Activated naive CD8-positive, alpha-beta T cell treated with anti-CD3 and anti-CD28 coated beads, Interleukin-2, amount 50 U/mL, for 24 hours (primary cell): ENCODE results near the gene DUSP10.

ENCODE experiments used
- ATAC-seq: fragments of 150-1000 bp; cut with Tn5 transposase; one replicate; pipeline ENCODE4 v1.10.0; 2021
- DNase-seq: peaks from one replicate; pipeline ENCODE4 v3.0.0; 2021
- H3K27ac Mint-ChIP-seq: one replicate; pipeline ENCODE4 v1.8.0; 2021; ENCODE audit warnings: mild to moderate bottlenecking, mixed read lengths
- H3K27me3 Mint-ChIP-seq: one replicate; pipeline ENCODE4 v1.8.0; 2021; ENCODE audit warnings: mixed read lengths
- H3K36me3 Mint-ChIP-seq: one replicate; pipeline ENCODE4 v1.8.0; 2021; ENCODE audit warnings: low read depth, mixed read lengths
- H3K4me1 Mint-ChIP-seq: one replicate; pipeline ENCODE4 v1.8.0; 2021; ENCODE audit warnings: mixed read lengths
- H3K4me3 Mint-ChIP-seq: one replicate; pipeline ENCODE4 v1.8.0; 2021; ENCODE audit warnings: mild to moderate bottlenecking, moderate library complexity, mixed read lengths
- H3K9me3 Mint-ChIP-seq: one replicate; pipeline ENCODE4 v1.8.0; 2021; ENCODE audit warnings: mixed read lengths

Gene DUSP10

DNA sequence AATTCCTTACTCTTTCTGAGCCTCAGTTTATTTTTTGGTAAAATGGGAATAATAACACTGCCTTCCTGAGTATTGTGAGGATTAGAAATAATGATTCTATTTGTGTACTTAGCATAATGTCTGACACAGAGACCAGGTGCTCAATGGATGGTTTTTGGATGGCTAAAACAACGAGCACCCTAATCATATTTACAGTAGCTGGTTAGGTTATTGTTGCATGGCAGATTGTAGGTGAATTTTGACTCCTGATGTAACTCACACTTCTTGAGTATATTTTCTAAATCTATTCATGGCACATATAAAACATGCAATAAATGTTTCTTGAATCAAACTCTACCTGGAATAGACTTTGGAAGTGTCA is 11.9 kb upstream of the DUSP10 start:
- ATAC-seq (no peak), DNase-seq (no peak)
- H3K9me3 Mint-ChIP-seq: peaks cover 4% of the 10 kb centered on the region
- H3K4me1 Mint-ChIP-seq: peaks cover 44% of the 10 kb centered on the region
- peak overlapping the region; percentile 1 for H3K4me3 Mint-ChIP-seq
- H3K27ac Mint-ChIP-seq: peak overlapping the region; percentile 79
- H3K36me3 Mint-ChIP-seq: peaks cover 2% of the 10 kb centered on the region
- H3K27me3 Mint-ChIP-seq: no peaks in the 10 kb centered on the region

DNA sequence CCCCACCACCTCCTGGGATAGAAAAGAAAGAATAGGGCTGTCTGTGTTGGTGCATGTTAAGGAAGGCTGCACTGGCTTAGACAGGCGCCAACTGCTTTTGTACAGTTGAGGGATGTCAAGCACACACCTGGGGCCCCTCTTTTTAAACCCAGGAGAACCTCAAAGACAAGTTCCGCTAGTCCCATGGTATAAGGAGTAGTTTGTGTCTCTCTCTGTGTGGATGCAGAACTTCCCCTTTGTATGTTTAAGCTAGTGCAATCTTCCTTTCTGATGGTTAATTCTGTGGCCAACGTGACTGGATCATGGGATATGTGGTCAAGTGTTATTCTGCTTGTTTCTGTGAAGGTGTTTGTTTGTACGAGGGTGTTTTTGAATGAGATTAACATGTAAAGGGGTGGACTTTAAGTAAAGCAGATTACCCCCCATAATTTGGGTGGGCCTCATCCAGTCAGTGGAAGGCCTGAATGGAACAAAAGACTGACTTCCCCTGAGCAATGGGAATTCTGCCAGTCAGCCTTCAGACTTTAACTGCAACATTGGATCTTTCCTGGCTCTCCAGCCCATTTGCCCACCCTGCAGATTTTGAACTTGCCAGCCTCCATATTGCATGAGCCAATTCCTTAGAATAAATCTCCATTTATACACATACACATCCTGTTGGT is 9.5 kb upstream of the DUSP10 start:
- no peaks in the 10 kb centered on the region for H3K27me3 Mint-ChIP-seq
- no peak overlapping the region for H3K27ac Mint-ChIP-seq
- H3K4me1 Mint-ChIP-seq: peaks cover 34% of the 10 kb centered on the region
- H3K36me3 Mint-ChIP-seq: peaks cover 2% of the 10 kb centered on the region
- H3K9me3 Mint-ChIP-seq: peaks cover 4% of the 10 kb centered on the region
- DNase-seq: no peak
- no peak for ATAC-seq
- no peak overlapping the region for H3K4me3 Mint-ChIP-seq

DNA sequence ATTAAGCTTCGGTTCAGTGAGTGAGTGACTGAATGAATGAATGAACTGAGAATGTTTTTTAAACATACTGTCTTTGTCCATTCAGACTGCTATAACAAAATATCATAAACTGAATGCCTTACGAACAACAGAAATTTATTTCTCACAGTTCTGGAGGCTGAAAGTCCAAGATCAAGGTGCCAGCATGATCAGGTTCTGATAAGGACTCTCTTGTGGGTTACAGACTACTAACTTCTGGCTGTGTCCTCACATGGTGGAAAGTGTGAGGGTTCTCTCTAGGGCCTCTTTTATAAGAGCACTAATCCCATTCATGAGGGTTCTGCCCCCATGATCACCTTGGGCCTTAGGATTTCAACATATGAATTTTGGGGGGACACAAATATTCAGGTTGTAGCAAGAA is 7.1 kb upstream of the DUSP10 start:
- no peak overlapping the region for H3K4me3 Mint-ChIP-seq
- H3K4me1 Mint-ChIP-seq: peaks cover 22% of the 10 kb centered on the region
- no peaks in the 10 kb centered on the region for H3K36me3 Mint-ChIP-seq
- H3K27ac Mint-ChIP-seq: no peak overlapping the region
- ATAC-seq (no peak), DNase-seq (no peak)
- no peaks in the 10 kb centered on the region for H3K9me3 Mint-ChIP-seq
- H3K27me3 Mint-ChIP-seq: no peaks in the 10 kb centered on the region

DNA sequence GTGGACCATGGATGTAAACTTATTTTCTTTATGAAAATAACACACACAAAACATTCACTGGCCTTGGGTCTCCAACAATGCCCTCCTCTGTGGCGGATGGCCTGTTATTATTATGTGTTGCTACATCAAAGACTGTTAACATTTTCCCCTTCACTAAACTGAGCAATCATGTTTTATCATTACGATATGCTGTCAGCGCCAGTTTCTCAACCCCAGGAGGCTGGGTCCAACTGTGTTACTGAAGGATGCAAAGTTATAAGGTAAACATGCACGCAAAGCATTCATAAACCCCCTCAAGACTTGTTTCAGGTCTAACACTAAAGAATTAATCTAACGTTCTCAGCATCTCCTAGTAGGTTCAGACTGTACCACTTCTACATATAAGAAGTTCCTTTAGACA is 6.0 kb upstream of the DUSP10 start:
- Mint-ChIP-seq H3K4me1 (peaks cover 21% of the 10 kb centered on the region), H3K4me3 (no peak overlapping the region), H3K27ac (no peak overlapping the region)

DNA sequence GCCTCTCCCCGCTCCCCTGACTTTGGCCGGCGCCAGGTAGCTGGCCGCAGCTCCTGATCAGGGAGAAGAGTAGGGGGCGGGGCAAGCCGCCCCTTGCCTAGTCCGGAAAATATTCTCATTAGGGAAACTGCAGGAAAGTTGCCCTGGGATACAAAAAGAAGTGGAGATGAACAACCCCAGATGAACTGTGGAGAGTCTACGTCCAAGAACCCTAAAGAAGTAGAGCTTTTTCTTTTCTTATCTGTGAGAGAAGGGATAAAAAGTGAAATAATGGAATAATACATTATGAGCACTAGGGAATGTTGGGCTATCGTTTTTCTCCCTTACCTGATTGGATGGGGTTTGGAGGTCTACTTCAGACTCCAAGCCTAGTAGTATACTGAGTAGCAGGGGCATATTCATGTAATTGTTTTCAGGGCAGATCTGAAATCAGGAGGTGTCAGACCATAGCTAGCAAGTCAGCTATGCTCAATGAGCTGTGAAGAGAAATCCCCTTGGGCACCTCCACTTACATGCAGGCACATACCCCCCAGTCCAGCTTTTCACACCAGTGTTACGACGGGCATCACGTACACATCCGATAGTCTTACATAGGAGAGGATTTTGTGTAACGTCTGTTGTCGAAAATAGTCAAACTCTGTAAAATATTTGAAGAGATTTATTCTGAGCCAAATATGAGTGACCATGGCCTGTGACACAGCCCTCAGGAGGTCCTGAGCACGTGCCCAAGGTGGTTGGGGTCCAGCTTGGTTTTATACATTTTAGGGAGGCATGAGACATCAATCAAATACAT is 1.7 kb upstream of the DUSP10 start:
- no peak for ATAC-seq
- Mint-ChIP-seq H3K36me3 (peaks cover 10% of the 10 kb centered on the region), H3K27ac (peak overlapping the region; percentile 87), H3K9me3 (no peaks in the 10 kb centered on the region), H3K4me1 (peaks cover 15% of the 10 kb centered on the region), H3K27me3 (no peaks in the 10 kb centered on the region), H3K4me3 (peak overlapping the region; percentile 80)
- DNase-seq: no peak

More for the DNA sequence above, 6.0 kb upstream of the DUSP10 start:
- DNase-seq: no peak
- H3K9me3 Mint-ChIP-seq: no peaks in the 10 kb centered on the region
- ATAC-seq: no peak
- H3K36me3 Mint-ChIP-seq: no peaks in the 10 kb centered on the region
- no peaks in the 10 kb centered on the region for H3K27me3 Mint-ChIP-seq

DNA sequence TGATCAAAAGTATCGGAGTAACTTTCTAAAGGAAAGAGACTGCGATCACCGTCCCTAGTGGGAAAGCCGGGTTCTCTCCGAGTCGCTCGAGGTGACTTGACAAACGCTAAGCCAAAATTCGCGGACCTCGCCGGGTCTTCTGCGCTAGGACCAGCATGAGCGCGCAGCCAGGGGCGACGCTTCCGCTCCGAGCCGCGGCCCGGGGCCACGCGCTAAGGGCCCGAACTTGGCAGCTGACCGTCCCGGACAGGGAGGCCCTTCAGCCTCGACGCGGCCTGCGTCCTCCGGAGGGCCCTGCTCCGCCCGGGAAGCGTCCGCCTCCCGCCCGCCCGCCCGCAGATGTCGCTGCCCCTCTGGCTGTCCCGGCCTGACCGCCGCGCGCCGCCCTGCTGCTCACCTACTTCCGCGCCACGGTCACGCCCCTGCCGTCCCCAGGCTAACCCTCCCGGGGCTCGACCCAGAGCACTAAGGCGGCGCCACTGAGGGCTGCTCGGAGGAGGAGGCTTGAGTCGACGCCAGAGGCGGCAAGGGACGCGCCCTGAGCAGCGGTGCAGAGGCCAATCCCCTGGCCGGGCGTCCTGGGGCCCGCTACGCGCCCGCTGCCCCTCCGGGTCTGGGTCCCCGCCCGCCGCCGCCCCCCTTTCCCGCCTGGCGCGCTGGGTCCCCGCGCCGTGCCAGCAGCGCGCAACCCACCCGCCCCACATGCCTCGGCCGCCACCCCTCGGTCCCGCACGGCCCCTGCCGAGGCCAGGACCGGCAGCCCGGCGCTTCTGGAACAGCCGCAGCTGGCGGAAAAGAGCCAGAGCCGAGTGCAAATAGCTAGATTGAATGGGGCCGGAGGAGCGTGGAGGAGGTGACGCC is 896 bp upstream of the DUSP10 start:
- Mint-ChIP-seq H3K4me1 (peaks cover 15% of the 10 kb centered on the region), H3K36me3 (peaks cover 18% of the 10 kb centered on the region), H3K27ac (peak overlapping the region; percentile 87), H3K9me3 (no peaks in the 10 kb centered on the region), H3K4me3 (peak overlapping the region; percentile 80), H3K27me3 (no peaks in the 10 kb centered on the region)
- ATAC-seq (peak; percentile 70), DNase-seq (peak; percentile 85)

DNA sequence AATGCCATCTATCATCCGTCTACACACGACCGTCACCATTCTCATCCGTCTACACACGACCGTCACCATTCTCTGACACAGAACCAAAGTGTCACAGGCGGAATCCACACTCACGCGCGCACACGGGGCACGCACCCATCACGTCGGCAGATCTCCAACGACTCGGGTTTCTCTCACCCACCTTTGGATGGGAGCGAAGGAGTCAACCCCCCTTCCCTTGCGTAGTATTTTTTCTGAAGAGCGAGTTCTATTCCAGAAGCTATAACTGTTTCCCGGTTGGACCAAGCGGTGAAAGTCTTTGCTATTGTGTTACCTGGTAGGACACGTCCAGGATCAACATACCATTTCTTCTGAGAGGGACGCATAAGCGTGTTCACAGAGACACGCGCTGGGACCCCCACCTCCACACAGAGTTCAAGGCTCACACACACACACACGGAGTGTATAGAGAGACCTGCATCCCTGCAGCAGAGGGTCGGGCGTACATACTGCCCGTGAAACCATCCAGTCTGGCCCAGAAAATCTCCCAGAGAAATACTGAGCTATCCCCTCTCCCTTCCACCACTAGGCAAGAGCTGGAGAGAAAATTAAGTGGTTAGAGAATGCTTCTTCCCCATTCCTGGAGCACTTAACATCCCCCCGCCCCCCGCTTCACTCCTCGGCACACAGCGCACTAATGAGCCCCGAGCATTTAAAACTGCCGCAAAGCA is 741 bp downstream of the DUSP10 start:
- Mint-ChIP-seq H3K36me3 (peaks cover 35% of the 10 kb centered on the region), H3K4me3 (no peak overlapping the region), H3K4me1 (peaks cover 15% of the 10 kb centered on the region), H3K9me3 (no peaks in the 10 kb centered on the region), H3K27me3 (no peaks in the 10 kb centered on the region), H3K27ac (no peak overlapping the region)
- ATAC-seq: no peak
- DNase-seq: peak; percentile 26

DNA sequence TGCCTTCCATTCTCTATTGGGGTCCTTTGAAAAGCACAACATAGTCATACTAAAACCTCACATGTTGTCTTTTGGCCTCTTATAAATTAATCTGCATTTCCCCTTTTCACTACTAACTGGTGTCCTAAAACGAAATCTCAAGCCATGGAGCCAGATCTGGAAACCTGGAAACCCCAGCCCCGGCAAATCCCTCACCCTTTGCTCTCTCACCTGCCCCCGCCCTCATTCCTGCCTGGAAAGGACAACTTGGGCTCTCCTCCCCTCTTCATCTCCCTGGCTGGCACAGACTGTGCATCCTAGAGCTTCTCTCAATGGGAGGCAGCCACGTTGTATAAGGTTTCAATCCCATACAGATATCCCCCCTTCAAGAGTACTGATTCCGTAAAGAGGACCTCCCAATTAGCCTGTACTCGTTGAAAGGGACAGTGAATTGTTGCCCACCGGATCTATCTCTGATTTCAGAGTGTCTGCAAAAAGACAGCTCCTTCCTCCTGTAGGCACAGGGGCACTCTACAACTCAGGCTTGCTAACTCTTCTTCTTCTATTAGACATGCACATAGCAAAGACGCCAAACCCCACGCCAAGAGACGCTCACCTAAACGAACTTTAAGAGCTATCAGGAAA is 1.4 kb downstream of the DUSP10 start:
- H3K4me3 Mint-ChIP-seq: no peak overlapping the region

DNA sequence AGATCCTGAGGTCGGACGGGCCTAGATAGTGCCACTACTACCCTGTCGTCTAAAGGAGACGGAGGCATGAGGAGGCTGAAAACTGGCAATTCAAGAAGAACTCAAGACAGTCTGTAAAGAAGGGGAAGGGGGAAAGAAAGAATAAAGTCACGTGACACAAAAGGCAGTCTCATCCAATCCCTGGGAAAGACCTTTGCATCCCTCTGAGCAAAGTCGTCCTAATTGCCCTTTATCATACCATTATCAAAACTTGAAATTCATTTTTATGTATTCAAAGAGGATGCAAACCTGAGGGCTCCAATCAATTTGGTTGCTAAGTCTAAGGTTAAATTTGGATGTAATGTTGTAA is 2.2 kb downstream of the DUSP10 start:
- Mint-ChIP-seq H3K27me3 (no peaks in the 10 kb centered on the region), H3K4me1 (peaks cover 18% of the 10 kb centered on the region), H3K27ac (no peak overlapping the region), H3K36me3 (peaks cover 43% of the 10 kb centered on the region), H3K4me3 (no peak overlapping the region), H3K9me3 (no peaks in the 10 kb centered on the region)
- DNase-seq (no peak), ATAC-seq (no peak)

More for the DNA sequence above, 1.4 kb downstream of the DUSP10 start:
- peaks cover 41% of the 10 kb centered on the region for H3K36me3 Mint-ChIP-seq
- H3K4me1 Mint-ChIP-seq: peaks cover 15% of the 10 kb centered on the region
- no peak overlapping the region for H3K27ac Mint-ChIP-seq
- H3K9me3 Mint-ChIP-seq: no peaks in the 10 kb centered on the region
- DNase-seq (no peak), ATAC-seq (no peak)
- H3K27me3 Mint-ChIP-seq: no peaks in the 10 kb centered on the region

DNA sequence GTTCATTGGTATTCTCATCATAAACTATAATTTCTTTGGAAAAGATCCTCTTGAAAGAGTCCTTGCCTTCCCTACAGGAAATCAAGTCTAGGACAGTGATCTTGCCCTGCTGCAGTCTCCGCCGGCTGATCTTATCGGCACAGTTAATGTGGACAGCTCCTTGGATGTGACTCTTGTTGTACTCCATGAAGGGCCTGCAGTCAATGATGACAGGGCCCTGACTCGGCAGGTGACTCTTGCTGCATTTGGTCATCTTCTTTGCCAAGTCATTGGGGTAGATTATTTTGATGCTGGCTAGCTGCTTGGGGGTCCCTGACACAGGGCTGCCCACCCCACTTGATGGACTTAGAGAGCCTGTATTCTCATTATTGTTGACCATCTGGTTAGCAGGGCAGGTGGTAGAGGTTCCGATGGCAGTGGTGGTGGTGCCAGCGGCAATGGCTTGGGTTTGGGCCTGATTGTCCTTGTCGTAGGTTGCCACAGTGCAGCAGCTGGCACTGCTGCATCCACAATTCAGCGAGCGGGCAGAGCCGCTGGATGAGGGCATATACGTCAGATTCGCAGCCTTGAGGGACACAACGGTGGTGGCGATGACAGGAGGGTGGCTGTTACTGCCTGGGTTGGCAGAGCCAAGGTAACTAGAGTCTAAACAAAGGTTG is 2.7 kb downstream of the DUSP10 start:
- no peak for DNase-seq
- ATAC-seq: no peak
- no peak overlapping the region for H3K4me3 Mint-ChIP-seq
- H3K27ac Mint-ChIP-seq: no peak overlapping the region
- no peaks in the 10 kb centered on the region for H3K9me3 Mint-ChIP-seq
- no peaks in the 10 kb centered on the region for H3K27me3 Mint-ChIP-seq
- peaks cover 43% of the 10 kb centered on the region for H3K36me3 Mint-ChIP-seq
- H3K4me1 Mint-ChIP-seq: peaks cover 18% of the 10 kb centered on the region

DNA sequence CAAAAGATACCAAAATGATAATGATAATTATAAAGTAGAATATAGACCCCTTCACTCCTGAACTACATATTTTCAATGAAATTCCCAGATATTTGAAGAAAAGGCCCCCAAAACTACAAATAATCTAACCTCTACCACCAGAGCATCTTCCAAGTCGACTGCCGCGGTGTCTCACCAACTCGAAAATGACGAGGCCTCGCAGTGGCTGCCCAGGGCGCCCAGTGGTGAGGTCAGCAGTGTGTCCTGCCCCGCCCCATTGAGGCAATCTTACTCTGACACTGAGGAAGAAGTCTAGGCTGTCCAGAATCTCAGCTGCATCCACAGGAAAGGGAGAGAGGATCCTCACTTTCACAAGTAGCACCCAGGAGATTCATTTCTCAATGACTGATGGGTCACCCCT is 5.2 kb downstream of the DUSP10 start:
- H3K4me3 Mint-ChIP-seq: no peak overlapping the region
- peaks cover 23% of the 10 kb centered on the region for H3K4me1 Mint-ChIP-seq
- ATAC-seq (no peak), DNase-seq (no peak)
- no peak overlapping the region for H3K27ac Mint-ChIP-seq
- no peaks in the 10 kb centered on the region for H3K27me3 Mint-ChIP-seq
- H3K9me3 Mint-ChIP-seq: no peaks in the 10 kb centered on the region
- peaks cover 54% of the 10 kb centered on the region for H3K36me3 Mint-ChIP-seq

DNA sequence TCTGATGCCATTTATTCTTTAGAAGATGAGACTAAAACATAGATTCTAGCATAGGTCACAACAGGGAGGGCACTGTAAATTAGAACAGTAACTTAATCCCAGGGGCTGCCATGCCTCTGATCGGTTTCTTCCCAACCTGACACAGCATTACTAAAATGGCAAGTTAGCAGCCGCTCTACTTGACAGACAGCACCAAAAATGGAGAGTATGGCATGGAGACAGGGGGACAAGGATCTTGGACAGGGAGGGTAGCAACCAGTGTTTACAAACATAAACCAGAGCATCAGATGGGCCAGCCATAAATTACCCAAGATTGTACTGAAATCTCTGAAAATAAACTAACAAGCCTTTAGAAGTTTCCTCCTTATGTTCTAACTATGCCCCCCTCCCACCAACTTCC is 5.9 kb downstream of the DUSP10 start:
- DNase-seq (no peak), ATAC-seq (no peak)
- H3K27ac Mint-ChIP-seq: no peak overlapping the region
- no peaks in the 10 kb centered on the region for H3K27me3 Mint-ChIP-seq
- H3K4me1 Mint-ChIP-seq: peaks cover 23% of the 10 kb centered on the region
- H3K36me3 Mint-ChIP-seq: peaks cover 54% of the 10 kb centered on the region
- H3K9me3 Mint-ChIP-seq: no peaks in the 10 kb centered on the region
- H3K4me3 Mint-ChIP-seq: no peak overlapping the region

DNA sequence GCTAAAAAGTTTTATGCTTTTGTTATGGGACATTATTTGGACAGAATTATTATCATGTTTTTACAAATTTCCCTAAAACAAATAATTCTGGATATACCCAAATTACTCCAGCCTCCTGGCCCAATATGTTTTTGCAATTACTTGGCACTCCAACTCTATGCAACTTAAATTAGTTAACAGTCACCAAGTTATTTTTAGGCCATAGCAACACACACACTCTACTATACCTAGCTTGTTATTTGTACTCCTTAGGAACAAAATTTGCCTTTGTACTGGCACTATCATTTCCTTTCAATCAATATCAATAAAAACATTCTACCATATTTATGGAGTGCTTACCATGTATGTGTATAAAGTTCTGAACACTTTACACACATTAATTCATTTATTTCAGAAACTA is 7.7 kb downstream of the DUSP10 start:
- ATAC-seq (no peak), DNase-seq (no peak)
- peaks cover 52% of the 10 kb centered on the region for H3K36me3 Mint-ChIP-seq
- H3K27ac Mint-ChIP-seq: no peak overlapping the region
- H3K27me3 Mint-ChIP-seq: no peaks in the 10 kb centered on the region
- H3K4me3 Mint-ChIP-seq: no peak overlapping the region
- peaks cover 36% of the 10 kb centered on the region for H3K4me1 Mint-ChIP-seq
- H3K9me3 Mint-ChIP-seq: no peaks in the 10 kb centered on the region

DNA sequence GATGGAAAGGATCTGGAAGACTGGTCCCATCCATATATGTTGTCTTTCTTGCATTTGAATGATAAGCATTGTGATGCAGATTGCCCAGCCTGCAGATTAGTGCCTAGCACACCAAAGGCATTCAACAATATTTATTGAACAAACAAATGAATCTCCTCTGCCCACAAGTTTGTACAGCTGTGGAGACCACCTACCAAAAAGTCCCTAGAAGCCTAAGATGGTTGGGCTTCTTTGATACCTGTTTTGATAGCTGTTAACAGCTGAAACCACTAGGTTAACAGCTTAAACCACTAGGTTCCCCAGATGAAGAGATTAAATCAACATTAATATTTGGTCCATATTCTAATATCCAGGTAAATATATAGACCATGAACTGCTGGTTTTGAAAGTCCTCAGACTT is 9.8 kb downstream of the DUSP10 start:
- ATAC-seq (no peak), DNase-seq (no peak)
- no peak overlapping the region for H3K27ac Mint-ChIP-seq
- no peaks in the 10 kb centered on the region for H3K9me3 Mint-ChIP-seq
- H3K4me3 Mint-ChIP-seq: no peak overlapping the region
- no peaks in the 10 kb centered on the region for H3K27me3 Mint-ChIP-seq
- peaks cover 57% of the 10 kb centered on the region for H3K4me1 Mint-ChIP-seq
- peaks cover 38% of the 10 kb centered on the region for H3K36me3 Mint-ChIP-seq
